Right lobe of liver (tissue), 4 donors: ENCODE results near the gene BRD1.

Source experiments
- CTCF ChIP-seq, 4 donors: fragments of 200-600 bp in 3 of 4; fragments of 450-650 bp in 1 of 4; IDR thresholded peaks; one replicate each; pipeline versions ENCODE4 v1.5.1 to v1.8.0; 2016 to 2022; ENCODE audit warnings: antibody characterized with exemption in 4 of 4, mild to moderate bottlenecking in 2 of 4
- POLR2A ChIP-seq: fragments of 450-650 bp; IDR thresholded peaks from one replicate; pipeline ENCODE4 v1.6.1; 2017; ENCODE audit warnings: antibody characterized with exemption, mild to moderate bottlenecking
- donor health status: DM: no; HTN: no; CAD: no.
- donor health status: DM: no; HTN: no; CAD: no.
- donor health status: DM: no; HTN: yes; CAD: no.

GRCh38 chr22:49772692-49773091 is 55.0 kb downstream of the BRD1 start:
- TF ChIP-seq POLR2A (no peak), CTCF (IDR thresholded peaks at IDR 0.05) (no peak)
